Ectodermal cell (in vitro differentiated cells): ENCODE data around the gene NPTXR.

Experiments
- H3K27ac ChIP-seq: 2 replicates; pipeline ENCODE4 v1.7.0; 2013; ENCODE audit warnings: mild to moderate bottlenecking, low read depth, low read length; ENCODE audit not compliant: insufficient read depth, poor library complexity, severe bottlenecking
- H3K27me3 ChIP-seq: 2 replicates; pipeline ENCODE4 v1.7.0; 2013; ENCODE audit warnings: mild to moderate bottlenecking, low read length; ENCODE audit not compliant: insufficient read depth, control insufficient read depth, poor library complexity, severe bottlenecking
- H3K36me3 ChIP-seq: one replicate; pipeline ENCODE4 v1.7.0; 2013; ENCODE audit warnings: low read length; ENCODE audit not compliant: control insufficient read depth, insufficient read depth
- H3K4me1 ChIP-seq: one replicate; pipeline ENCODE4 v1.7.0; 2013; ENCODE audit warnings: low read length; ENCODE audit not compliant: control insufficient read depth, insufficient read depth
- H3K4me3 ChIP-seq: 2 replicates; pipeline ENCODE4 v1.7.0; 2013; ENCODE audit warnings: low read depth, low read length, control low read depth; ENCODE audit not compliant: insufficient read depth
- H3K9me3 ChIP-seq: 2 replicates; pipeline ENCODE4 v1.7.0; 2013; ENCODE audit warnings: mild to moderate bottlenecking, low read length, moderate library complexity; ENCODE audit not compliant: control insufficient read depth
- WGBS, 2 experiments: methylation state at CpG; one replicate each; pipeline ENCODE4 v1.1.7; 2013; ENCODE audit warnings: missing lambda C conversion rate in 2 of 2; 5-methylcytosine and 5-hydroxymethylcytosine counted together

The NPTXR gene

DNA sequence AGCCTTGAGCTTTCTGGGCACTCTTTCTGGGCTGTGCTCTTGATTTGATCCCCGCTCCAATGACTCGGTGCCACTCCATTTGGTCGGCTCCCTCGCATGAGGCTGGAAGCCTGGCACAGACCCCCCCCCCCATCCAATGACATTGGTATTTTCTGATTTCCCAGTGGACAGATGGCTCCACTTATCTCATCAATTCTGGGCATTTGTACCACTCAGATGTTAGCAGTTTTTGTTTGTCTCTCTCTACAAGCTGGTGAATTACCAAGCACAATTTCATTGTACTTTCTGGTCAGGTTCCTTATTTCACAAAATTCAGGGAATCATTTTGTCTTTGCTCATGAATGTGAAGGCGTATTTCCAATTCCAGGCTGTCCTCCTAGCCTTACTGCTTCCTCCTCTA, 59.0 kb downstream of the NPTXR start:
- whole genome bisulfite sequencing, 2 experiments, result 91 to 94% methylated on average over 5 of the region's 5 CpGs
- H3K4me1 ChIP-seq, result peaks cover 3% of the 10 kb centered on the region

GRCh38 chr22:38784035-38784434, 59.8 kb downstream of the NPTXR start:
- no peaks in the 10 kb centered on the region for H3K36me3 ChIP-seq
- WGBS, 2 experiments, result 94 to 96% methylated on average over 15 of the region's 15 CpGs
- no peaks in the 10 kb centered on the region for H3K27me3 ChIP-seq
- no peaks in the 10 kb centered on the region for H3K9me3 ChIP-seq
- no peak overlapping the region for H3K27ac ChIP-seq
- no peak overlapping the region for H3K4me3 ChIP-seq
- H3K4me1 ChIP-seq, result peaks cover 3% of the 10 kb centered on the region

More for the DNA sequence above, 59.0 kb downstream of the NPTXR start:
- Histone ChIP-seq H3K9me3 (no peaks in the 10 kb centered on the region), H3K36me3 (peaks cover under 1% of the 10 kb centered on the region), H3K27ac (no peak overlapping the region), H3K4me3 (no peak overlapping the region), H3K27me3 (no peaks in the 10 kb centered on the region)

DNA sequence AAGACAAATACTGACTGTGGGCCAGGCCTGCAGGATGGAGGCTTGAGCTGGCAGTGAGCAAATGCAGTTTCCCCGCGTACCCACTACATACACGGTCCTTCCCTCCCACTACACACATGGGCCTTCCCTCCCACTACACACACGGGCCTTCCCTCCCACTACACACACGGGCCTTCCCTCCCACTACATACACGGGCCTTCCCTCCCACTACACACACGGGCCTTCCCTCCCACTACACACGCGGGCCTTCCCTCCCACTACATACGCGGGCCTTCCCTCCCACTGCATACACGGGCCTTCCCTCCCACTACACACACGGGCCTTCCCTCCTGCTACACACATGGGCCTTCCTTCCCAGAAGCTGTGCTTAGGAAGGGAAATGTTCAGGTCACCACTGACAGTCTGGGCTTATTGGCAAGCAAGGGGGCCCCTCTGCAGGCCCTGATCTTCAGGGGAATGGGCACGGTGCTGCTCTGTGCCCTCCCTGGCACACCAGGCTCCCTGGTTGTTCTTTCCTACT, 60.7 kb downstream of the NPTXR start:
- no peaks in the 10 kb centered on the region for H3K9me3 ChIP-seq
- H3K27me3 ChIP-seq, result no peaks in the 10 kb centered on the region
- 90 to 93% methylated on average over 13 of the region's 14 CpGs for WGBS, 2 experiments
- H3K27ac ChIP-seq, result no peak overlapping the region
- H3K4me3 ChIP-seq, result no peak overlapping the region
- peaks cover 3% of the 10 kb centered on the region for H3K4me1 ChIP-seq
- H3K36me3 ChIP-seq, result no peaks in the 10 kb centered on the region

DNA sequence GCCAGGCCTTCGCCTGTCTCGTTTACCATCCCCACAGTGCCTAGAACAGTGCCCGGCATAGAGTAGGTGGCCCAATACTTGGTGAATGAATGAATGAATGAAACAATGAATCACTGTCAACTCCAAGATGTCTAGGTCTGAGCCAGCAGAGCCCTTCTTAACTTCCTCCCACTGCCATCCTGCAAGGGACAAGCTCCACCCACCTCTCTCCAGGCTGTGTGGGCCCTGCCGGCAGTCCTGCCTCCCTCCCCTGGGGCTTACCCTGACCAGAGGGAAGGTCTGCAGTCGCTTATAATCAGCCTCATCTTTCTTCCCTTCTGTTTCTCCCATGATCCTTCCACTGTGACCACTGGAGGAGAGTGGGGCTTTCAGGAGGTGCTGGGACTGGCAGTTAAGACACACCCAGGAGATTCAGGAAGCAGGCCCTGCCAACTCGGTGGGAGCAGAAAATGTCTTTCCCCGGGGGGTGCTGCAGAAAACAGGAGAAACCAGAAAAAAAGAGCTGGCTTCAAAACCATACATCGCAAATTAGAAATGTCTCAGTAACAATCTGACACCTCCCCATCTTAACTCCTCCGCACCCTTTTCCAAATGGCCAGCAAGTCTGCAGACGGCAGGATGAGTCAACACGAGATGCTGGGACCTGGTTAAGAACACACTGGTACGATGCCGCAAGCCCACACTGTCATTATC, 61.3 kb downstream of the NPTXR start:
- peaks cover 3% of the 10 kb centered on the region for H3K4me1 ChIP-seq
- 77 to 81% methylated on average over 13 of the region's 13 CpGs for WGBS, 2 experiments
- no peaks in the 10 kb centered on the region for H3K36me3 ChIP-seq
- H3K4me3 ChIP-seq, result no peak overlapping the region
- no peak overlapping the region for H3K27ac ChIP-seq
- no peaks in the 10 kb centered on the region for H3K9me3 ChIP-seq
- H3K27me3 ChIP-seq, result no peaks in the 10 kb centered on the region

- H3K4me3 ChIP-seq, result no peak overlapping the region
- no peaks in the 10 kb centered on the region for H3K9me3 ChIP-seq
- no peaks in the 10 kb centered on the region for H3K36me3 ChIP-seq
- H3K27ac ChIP-seq, result no peak overlapping the region
- no peaks in the 10 kb centered on the region for H3K27me3 ChIP-seq
- H3K4me1 ChIP-seq, result peaks cover 3% of the 10 kb centered on the region
- WGBS, 2 experiments, result 93 to 94% methylated on average over 13 of the region's 13 CpGs
Measured at GRCh38 chr22:38781033-38781432, 62.8 kb downstream of the NPTXR start.

DNA sequence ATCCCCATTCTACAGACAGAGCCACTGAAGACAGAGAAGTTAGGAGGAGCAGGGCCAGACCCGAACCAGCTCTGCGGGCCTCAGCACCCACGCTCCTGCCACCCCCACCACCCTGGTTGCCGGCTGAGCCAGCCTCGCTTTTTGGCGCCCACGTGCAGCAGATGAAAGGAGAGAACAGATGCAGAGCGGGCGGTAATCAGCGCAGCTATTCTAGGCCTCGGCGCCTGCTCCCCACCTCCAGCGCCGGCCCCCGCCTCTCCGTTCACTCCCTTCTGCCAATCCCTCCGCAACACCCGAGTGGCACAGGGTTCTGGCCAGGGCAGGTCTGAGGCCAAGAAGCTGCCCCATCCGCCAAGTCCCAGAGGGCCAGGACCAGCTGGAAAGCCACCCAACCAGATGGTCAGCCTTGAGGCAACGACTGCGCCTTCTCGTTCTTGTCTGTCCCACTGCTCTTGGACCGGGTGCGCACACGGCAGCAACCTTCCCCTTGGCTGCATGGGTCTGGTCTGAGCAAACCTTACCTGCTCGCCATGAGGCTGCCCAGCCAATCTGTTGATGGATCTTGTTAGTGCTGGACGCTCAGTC, 66.6 kb downstream of the NPTXR start:
- Histone ChIP-seq H3K9me3 (no peaks in the 10 kb centered on the region), H3K4me3 (no peak overlapping the region), H3K27ac (no peak overlapping the region), H3K36me3 (no peaks in the 10 kb centered on the region), H3K4me1 (peaks cover 6% of the 10 kb centered on the region), H3K27me3 (no peaks in the 10 kb centered on the region)
- 95 to 97% methylated on average over 27 of the region's 27 CpGs for WGBS, 2 experiments

DNA sequence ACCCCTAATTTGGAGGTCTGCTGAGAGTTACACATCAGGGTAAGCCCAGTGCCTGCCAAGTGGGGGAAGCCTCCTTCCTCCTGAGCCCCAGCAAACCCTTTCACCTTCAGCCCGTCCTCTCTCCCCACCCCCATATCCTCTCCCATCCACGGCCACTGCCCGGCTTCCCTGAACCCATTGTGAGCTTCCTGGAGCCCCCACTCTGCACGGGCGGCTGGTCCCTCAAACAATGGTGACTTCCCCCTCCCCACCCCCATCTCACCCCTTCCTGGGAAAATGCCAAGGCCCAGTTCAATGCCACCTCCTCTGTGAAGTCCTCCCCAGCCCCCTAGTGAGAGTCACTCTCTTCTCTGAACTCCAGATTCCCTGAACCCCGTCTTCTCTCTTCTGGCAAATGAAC, 67.7 kb downstream of the NPTXR start:
- 76 to 77% methylated on average over 6 of the region's 6 CpGs for WGBS, 2 experiments
- no peaks in the 10 kb centered on the region for H3K27me3 ChIP-seq
- no peaks in the 10 kb centered on the region for H3K9me3 ChIP-seq
- peaks cover 6% of the 10 kb centered on the region for H3K4me1 ChIP-seq
- H3K4me3 ChIP-seq, result no peak overlapping the region
- H3K36me3 ChIP-seq, result no peaks in the 10 kb centered on the region
- H3K27ac ChIP-seq, result no peak overlapping the region

- WGBS, 2 experiments, result 88 to 90% methylated on average over 13 of the region's 13 CpGs
Measured at GRCh38 chr22:38775656-38776055, 68.2 kb downstream of the NPTXR start.

DNA sequence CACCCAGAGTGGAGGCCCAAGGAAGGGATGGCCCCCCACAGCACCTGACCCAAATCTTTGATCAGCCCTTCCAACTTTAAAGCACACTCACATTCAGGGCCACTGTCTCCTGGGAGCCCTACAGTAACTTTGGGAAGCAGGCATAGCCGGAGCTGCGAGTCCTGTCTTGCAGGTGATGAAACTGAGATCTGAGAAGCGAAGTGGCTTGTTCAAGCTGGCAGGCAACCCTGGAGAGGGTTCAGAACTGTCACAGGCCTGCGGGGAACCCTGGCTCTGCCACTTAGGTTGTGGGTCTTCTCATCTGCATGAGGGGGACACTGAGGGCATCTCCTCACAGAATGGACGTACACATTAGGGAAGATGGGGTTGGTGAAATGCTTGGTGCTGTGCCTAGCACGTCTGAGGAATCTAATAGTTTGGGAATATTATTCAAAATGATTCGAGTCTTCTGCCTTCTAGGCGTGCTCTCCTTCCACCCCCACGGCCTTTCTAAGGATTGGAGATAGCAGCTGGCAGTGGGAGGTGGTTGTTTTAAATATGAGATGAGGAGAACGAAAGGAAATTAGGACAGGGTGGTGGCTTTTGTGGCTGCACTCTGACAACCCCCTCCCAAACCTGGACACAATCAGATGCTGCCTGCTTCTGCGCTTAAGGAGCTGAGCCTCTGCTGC, 69.2 kb downstream of the NPTXR start:
- H3K27me3 ChIP-seq, result no peaks in the 10 kb centered on the region
- H3K4me1 ChIP-seq, result peaks cover 6% of the 10 kb centered on the region
- no peaks in the 10 kb centered on the region for H3K36me3 ChIP-seq
- H3K27ac ChIP-seq, result no peak overlapping the region
- no peak overlapping the region for H3K4me3 ChIP-seq
- WGBS, 2 experiments, result 92 to 94% methylated on average over 11 of the region's 11 CpGs
- H3K9me3 ChIP-seq, result no peaks in the 10 kb centered on the region

More at GRCh38 chr22:38775656-38776055, 68.2 kb downstream of the NPTXR start:
- H3K9me3 ChIP-seq, result no peaks in the 10 kb centered on the region
- no peak overlapping the region for H3K4me3 ChIP-seq
- H3K27ac ChIP-seq, result no peak overlapping the region
- H3K36me3 ChIP-seq, result no peaks in the 10 kb centered on the region
- H3K27me3 ChIP-seq, result no peaks in the 10 kb centered on the region
- H3K4me1 ChIP-seq, result peaks cover 6% of the 10 kb centered on the region

- no peak overlapping the region for H3K4me3 ChIP-seq
- no peaks in the 10 kb centered on the region for H3K36me3 ChIP-seq
- no peaks in the 10 kb centered on the region for H3K27me3 ChIP-seq
- no peak overlapping the region for H3K27ac ChIP-seq
- H3K9me3 ChIP-seq, result no peaks in the 10 kb centered on the region
- 92 to 93% methylated on average over 4 of the region's 4 CpGs for WGBS, 2 experiments
- peaks cover 6% of the 10 kb centered on the region for H3K4me1 ChIP-seq
Measured at GRCh38 chr22:38773363-38773946, 70.4 kb downstream of the NPTXR start.
